ENCODE measurements around the gene OMP.

Gene OMP

GRCh38 chr11:77069969-77070582 is 32.6 kb upstream of the OMP start:
- H3K4me3 ChIP-seq (ENCODE audit: low read length) = no peak overlapping the region
- DNase-seq (ENCODE audit: low read depth) = no peak
- no peak for TF ChIP-seq CTCF (conservative IDR thresholded peaks at IDR 0.05; ENCODE audit: low read length)

GRCh38 chr11:77071077-77071476 is 31.6 kb upstream of the OMP start:
- no peak overlapping the region for H3K4me3 ChIP-seq (ENCODE audit: low read length)
- no peak for TF ChIP-seq CTCF (conservative IDR thresholded peaks at IDR 0.05; ENCODE audit: low read length)
- DNase-seq (ENCODE audit: low read depth) = no peak

GRCh38 chr11:77071671-77072605 is 30.7 kb upstream of the OMP start:
- TF ChIP-seq CTCF (conservative IDR thresholded peaks at IDR 0.05; ENCODE audit: low read length) = no peak
- DNase-seq (ENCODE audit: low read depth) = peak; percentile 15
- H3K4me3 ChIP-seq (ENCODE audit: low read length) = no peak overlapping the region

- no peak for DNase-seq (ENCODE audit: low read depth)
- no peak for TF ChIP-seq CTCF (conservative IDR thresholded peaks at IDR 0.05; ENCODE audit: low read length)
- no peak overlapping the region for H3K4me3 ChIP-seq (ENCODE audit: low read length)
These were observed 29.8 kb upstream of the OMP start for GRCh38 chr11:77072851-77073327.

- peak; percentile 95 for DNase-seq (ENCODE audit: low read depth)
- no peak overlapping the region for H3K4me3 ChIP-seq (ENCODE audit: low read length)
- peak; percentile 77 for TF ChIP-seq CTCF (conservative IDR thresholded peaks at IDR 0.05; ENCODE audit: low read length)
These were observed 29.2 kb upstream of the OMP start for GRCh38 chr11:77073328-77074001.

- no peak overlapping the region for H3K4me3 ChIP-seq (ENCODE audit: low read length)
- DNase-seq (ENCODE audit: low read depth) = no peak
- TF ChIP-seq CTCF (conservative IDR thresholded peaks at IDR 0.05; ENCODE audit: low read length) = no peak
These were observed 28.4 kb upstream of the OMP start for GRCh38 chr11:77074205-77074604.

All from AG10803 (cell line).